HepG2 (cell line): Measurements from ENCODE around the gene PPFIA3. TPM values are rescaled to one million over a fixed set of nuclear protein-coding genes. Genes with fewer than 3 reads are reported as not detected.

Source experiments
- BHLHE40 ChIP-seq: IDR thresholded peaks from 2 replicates; pipeline ENCODE4 v1.6.1; 2011; ENCODE audit warnings: low read length, improper control_type of control experiment
- CEBPG ChIP-seq: IDR thresholded peaks from 2 replicates; pipeline ENCODE4 v1.6.1; 2016
- GMEB1 ChIP-seq: sonication (generic); formaldehyde crosslinking; IDR thresholded peaks from 2 replicates; pipeline ENCODE4 v1.5.1; 2020; ENCODE audit warnings: missing genetic modification reagents, mild to moderate bottlenecking, borderline replicate concordance
- HNF4G ChIP-seq, 2 experiments: sonication (generic) in 1 of 2; formaldehyde crosslinking in 1 of 2; IDR thresholded peaks; 2 replicates each; pipeline versions ENCODE4 v1.4.0 to v1.6.1; 2011 to 2020; ENCODE audit warnings: borderline replicate concordance in 2 of 2, low read depth in 2 of 2, mild to moderate bottlenecking in 2 of 2, low read length in 1 of 2, missing genetic modification reagents in 1 of 2, moderate library complexity in 1 of 2
- IKZF4 ChIP-seq: sonication (generic); formaldehyde crosslinking; IDR thresholded peaks from 2 replicates; pipeline ENCODE4 v1.5.1; 2020; ENCODE audit warnings: borderline replicate concordance, mild to moderate bottlenecking, low read depth, missing genetic modification reagents; ENCODE audit errors: not compliant biosample characterization
- LCORL ChIP-seq, 2 experiments: fragments of 450-650 bp in 1 of 2; sonication (generic) in 1 of 2; formaldehyde crosslinking in 1 of 2; IDR thresholded peaks; 2 replicates each; pipeline versions ENCODE4 v1.5.0 to v1.6.1; 2017 to 2020; ENCODE audit warnings: antibody characterized with exemption in 1 of 2, missing genetic modification reagents in 1 of 2
- MNT ChIP-seq: fragments of 450-650 bp; IDR thresholded peaks from 2 replicates; pipeline ENCODE4 v1.6.1; 2016
- MTF2 ChIP-seq: sonication (generic); formaldehyde crosslinking; IDR thresholded peaks from 2 replicates; pipeline ENCODE4 v1.5.0; 2020; ENCODE audit warnings: missing genetic modification reagents, borderline replicate concordance
- NAIF1 ChIP-seq: sonication (generic); formaldehyde crosslinking; IDR thresholded peaks from 2 replicates; pipeline ENCODE4 v1.5.0; 2020; ENCODE audit warnings: mild to moderate bottlenecking, missing genetic modification reagents, borderline replicate concordance
- NR1H2 ChIP-seq: sonication (generic); formaldehyde crosslinking; IDR thresholded peaks from 2 replicates; pipeline ENCODE4 v1.8.1; 2022; ENCODE audit warnings: low read depth, missing genetic modification reagents, borderline replicate concordance
- SATB2 ChIP-seq: sonication (generic); formaldehyde crosslinking; IDR thresholded peaks from 2 replicates; pipeline ENCODE4 v1.5.0; 2020; ENCODE audit warnings: missing genetic modification reagents
- SIX4 ChIP-seq: sonication (generic); formaldehyde crosslinking; IDR thresholded peaks from 2 replicates; pipeline ENCODE4 v1.4.0; 2020; ENCODE audit warnings: missing genetic modification reagents
- TRIM24 ChIP-seq: sonication (generic); formaldehyde crosslinking; IDR thresholded peaks from 2 replicates; pipeline ENCODE4 v1.8.0; 2022; ENCODE audit warnings: mild to moderate bottlenecking, missing genetic modification reagents
- XRCC5 ChIP-seq: fragments of 200-400 bp; formaldehyde crosslinking; optimal IDR thresholded peaks from 2 replicates; pipeline ENCODE3; 2017; ENCODE audit warnings: mild to moderate bottlenecking, low read length
- ZBTB10 ChIP-seq: sonication (generic); formaldehyde crosslinking; IDR thresholded peaks from 2 replicates; pipeline ENCODE4 v1.4.0; 2020; ENCODE audit warnings: missing genetic modification reagents, borderline replicate concordance
- ZMYM2 ChIP-seq: sonication (generic); formaldehyde crosslinking; IDR thresholded peaks from 2 replicates; pipeline ENCODE4 v1.8.0; 2022; ENCODE audit warnings: mild to moderate bottlenecking, missing genetic modification reagents
- ZNF292 ChIP-seq: sonication (generic); formaldehyde crosslinking; IDR thresholded peaks from 2 replicates; pipeline ENCODE4 v1.8.1; 2022; ENCODE audit warnings: mild to moderate bottlenecking, low read depth, missing genetic modification reagents, borderline replicate concordance
- ZNF768 ChIP-seq: sonication (generic); formaldehyde crosslinking; IDR thresholded peaks from 2 replicates; pipeline ENCODE4 v1.4.0; 2020; ENCODE audit warnings: missing genetic modification reagents
- ZXDC ChIP-seq: sonication (generic); formaldehyde crosslinking; IDR thresholded peaks from 2 replicates; pipeline ENCODE4 v1.5.0; 2020; ENCODE audit warnings: mild to moderate bottlenecking, missing genetic modification reagents
- polyA plus RNA-seq, 8 experiments: library from polyadenylated mRNA; depleted of rRNA in 3 of 8; stranded (reverse) in 7 of 8; unstranded in 1 of 8; fragments of >200 nt; fragmentation: Illumina TruSeq in 4 of 8; extraction: Trizol in 4 of 8; gene quantifications; 2 replicates each; pipeline versions ENCODE4 v1.2.1 to v1.2.3, GENCODE V29; 2011 to 2016; ENCODE audit warnings: low read depth in 4 of 8, missing spikeins in 1 of 8, mixed read lengths in 1 of 8; ENCODE audit not compliant: insufficient read depth in 1 of 8
- total RNA-seq, 5 experiments: library from RNA; depleted of rRNA; stranded (reverse); fragments of >200 nt; fragmentation: Illumina TruSeq; extraction: Trizol; gene quantifications; 2 replicates each; pipeline ENCODE4 v1.2.3, GENCODE V29; 2016; ENCODE audit warnings: low read depth in 1 of 5

The PPFIA3 gene
- total and polyA plus RNA-seq, 2 of the 13 experiments (the other 11 are each of a cell fraction or from before 2014, with no cell fraction given) = 6.7 to 8.6 TPM

GRCh38 chr19:49150106-49150943 is 31.0 kb downstream of the PPFIA3 start (continued):
- no peak for TF ChIP-seq ZBTB10 (CRISPR knock-in tag)
- TF ChIP-seq SIX4 (CRISPR knock-in tag) = no peak
- TF ChIP-seq MTF2 (CRISPR knock-in tag) = no peak
- TF ChIP-seq CEBPG (CRISPR knock-in tag) = 0 out of 2 replicates have a peak, but pooled peaks have one; percentile 15
- 0 out of 2 replicates have a peak, but pooled peaks have one; percentile 27 for TF ChIP-seq SATB2 (CRISPR knock-in tag)
- TF ChIP-seq IKZF4 (CRISPR knock-in tag) = no peak
- peak; percentile 44; the same call in 1 of the 2 replicates for TF ChIP-seq ZNF768
- TF ChIP-seq LCORL (IDR thresholded peaks at IDR 0.05) = no peak
- no peak; the same call in none of the 2 replicates for TF ChIP-seq LCORL (CRISPR knock-in tag; IDR thresholded peaks at IDR 0.05)
- TF ChIP-seq XRCC5 = peak; percentile 30
- TF ChIP-seq ZMYM2 = no peak
- TF ChIP-seq NAIF1 (CRISPR knock-in tag) = no peak
- TF ChIP-seq NR1H2 (CRISPR knock-in tag) = no peak
- no peak for TF ChIP-seq ZNF292 (CRISPR knock-in tag)
- TF ChIP-seq ZXDC (CRISPR knock-in tag) = no peak; the same call in 1 of the 2 replicates
- TF ChIP-seq HNF4G (IDR thresholded peaks at IDR 0.05; ENCODE audit: borderline replicate concordance, low read depth, low read length) = no peak
- peak; percentile 33; the same call in 1 of the 2 replicates for TF ChIP-seq HNF4G (CRISPR knock-in tag; IDR thresholded peaks at IDR 0.05; ENCODE audit: borderline replicate concordance, low read depth)
- TF ChIP-seq BHLHE40 = peak; percentile 92
- no peak for TF ChIP-seq TRIM24 (CRISPR knock-in tag)
- TF ChIP-seq GMEB1 (CRISPR knock-in tag) = peak; percentile 66; the same call in 1 of the 2 replicates
- no peak for TF ChIP-seq MNT
